ENCODE results near the gene GRIP2.

GRIP2 gene

DNA sequence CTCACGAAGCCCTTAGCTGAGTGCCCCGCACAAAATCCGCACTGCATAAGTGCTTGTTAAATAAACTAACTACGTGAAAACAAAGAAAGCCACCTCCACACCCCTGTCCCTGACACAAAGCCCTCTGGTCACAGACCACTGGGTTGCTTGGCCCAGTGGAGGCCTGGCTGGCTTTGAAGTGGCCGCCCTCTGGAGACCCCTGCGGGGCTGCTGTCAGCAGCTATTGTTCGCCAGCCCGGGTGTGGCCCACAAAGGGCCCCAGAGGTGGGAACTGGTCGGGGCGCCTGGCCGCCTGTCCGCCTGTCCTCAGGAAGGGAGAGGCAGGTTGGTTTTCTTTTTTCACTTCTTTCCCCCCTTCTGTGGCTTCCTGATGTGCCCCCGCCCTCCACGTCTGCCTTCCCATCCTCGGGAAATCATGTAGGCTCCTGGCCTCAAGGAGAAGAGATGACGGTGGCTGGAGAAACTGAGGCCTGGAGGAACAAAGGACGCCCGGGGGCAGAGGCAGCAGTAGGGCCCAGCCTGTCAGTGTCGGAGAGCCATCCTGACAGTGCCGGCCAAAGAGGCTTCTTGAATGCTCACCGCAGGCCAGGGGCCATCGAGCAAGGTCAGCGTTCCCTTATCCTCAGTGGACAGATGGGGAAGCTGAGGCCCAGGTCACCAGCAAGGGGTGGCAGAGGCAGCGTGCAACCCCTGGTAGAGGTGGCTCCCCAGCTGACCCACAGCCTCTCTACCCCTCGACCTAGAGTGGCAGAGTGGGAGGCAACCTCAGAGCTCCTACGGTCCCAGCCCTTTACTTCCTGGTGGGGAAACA, 76.6 kb downstream of the GRIP2 start:
- peak; percentile 31 for DNase-seq

DNA sequence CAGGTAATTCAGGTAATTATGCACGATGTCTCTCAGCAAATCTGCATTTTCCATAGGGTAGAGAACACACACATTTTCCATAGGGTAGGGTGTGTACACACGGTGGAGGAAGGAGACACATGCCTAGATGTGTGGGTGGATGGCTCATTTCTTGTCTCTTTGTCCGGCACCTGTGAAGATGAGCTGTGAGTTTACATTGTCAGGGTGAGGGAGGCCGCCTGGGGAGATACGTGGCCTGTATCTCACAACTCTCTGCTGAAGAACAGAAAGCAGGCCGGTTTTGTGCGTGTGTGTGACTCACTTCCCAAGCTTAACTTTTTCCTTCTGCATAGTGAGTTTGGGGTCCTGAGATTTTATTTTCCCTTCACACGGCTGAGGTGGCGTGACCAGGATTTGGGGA, 77.4 kb downstream of the GRIP2 start:
- no peak for DNase-seq

DNA sequence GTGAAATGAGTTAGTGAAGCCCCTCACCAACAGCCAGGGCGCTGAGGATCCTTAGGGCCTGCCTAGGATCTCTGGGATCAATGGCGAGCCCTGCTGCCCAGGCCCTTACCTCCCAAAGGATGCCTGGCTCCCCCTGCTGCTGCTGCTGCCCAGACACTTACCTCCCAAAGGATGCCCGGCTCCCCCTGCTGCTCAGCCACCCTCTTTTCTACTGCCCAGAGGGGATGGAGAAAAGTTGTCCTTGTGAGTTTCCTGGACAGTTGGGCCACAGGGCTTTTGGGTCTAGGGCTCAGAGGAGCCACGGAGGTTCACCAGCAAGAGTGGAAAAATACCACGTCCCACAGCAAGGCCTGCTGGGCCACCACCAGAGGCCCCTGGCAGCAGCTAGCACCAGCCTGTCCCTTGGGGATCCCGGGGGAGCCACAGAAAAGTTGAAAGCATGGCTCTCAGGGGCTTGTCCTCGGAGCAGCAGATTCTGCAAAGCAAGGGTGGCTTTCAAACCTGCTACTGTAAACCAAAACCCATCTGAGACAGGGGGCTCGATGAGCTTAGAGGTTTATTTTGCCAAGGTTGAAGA, 78.3 kb downstream of the GRIP2 start:
- peak; percentile 68 for DNase-seq

DNA sequence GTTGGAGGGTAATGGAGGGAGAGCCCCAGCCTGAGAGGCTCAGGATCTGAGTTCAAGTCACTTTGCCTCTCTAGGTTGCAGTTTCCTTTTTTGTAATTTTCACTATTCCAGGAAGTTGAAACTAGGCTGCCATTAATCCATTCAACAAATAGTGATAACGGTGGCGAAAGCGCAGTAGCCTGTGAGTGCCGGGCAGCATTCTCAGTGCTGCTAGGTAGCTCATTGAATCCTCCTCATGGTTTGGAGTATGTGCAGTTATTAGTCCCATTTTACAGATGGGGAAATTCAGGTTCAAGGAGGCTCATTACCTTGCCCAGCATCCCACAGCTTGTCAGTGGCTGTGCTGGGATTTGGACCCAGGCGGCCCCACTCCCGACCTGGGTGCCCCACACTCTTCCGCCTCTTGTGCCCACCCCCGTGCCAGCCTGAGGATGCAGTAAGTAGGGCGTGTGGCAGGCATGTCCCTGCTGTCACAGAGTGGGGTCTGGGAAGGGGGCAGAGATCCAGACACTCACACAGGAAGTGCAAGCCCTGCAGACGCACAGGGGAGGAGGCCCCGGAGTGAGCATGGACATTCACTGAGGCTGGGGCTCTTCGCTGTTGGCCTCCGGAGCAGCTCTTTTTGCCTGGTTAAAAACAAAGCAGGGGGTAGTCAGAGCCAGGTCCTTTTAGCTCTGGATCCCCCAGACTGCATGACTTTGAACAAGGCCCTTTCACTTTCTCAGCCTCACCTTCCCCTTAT, 79.0 kb downstream of the GRIP2 start:
- no peak for DNase-seq

DNA sequence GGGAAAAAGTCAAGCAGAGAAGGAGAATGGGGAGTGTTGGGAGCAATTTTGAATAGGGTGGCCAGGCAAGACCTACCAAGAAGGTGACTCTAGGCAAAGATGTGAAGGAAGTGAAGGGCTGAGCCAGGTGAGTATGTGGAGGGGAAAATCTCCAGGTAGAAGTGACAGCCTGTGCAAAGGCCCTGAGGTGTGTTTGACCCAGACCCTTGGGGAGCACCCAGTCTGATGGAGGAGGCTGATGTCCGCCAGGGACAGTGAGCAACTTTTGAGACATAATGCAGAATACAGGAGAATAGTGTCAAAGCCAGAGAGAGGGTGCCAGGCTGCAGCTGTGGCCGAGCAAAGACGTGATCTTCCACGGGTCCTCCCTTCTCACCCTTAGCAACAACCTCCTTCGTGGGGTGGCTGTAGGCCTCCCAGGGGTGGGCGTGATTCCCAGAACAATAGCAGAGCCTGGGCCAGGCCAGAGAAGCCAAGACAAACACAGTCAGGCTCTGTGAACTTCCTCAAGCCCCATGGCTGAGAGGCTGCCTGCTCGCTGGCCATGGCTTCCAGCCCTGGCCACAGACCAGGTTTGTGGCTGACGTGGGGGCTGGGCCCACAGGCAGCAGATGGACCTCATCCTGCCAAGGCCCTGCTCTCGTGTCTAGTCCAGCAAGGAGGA, 79.7 kb downstream of the GRIP2 start:
- DNase-seq, result peak; percentile 53

DNA sequence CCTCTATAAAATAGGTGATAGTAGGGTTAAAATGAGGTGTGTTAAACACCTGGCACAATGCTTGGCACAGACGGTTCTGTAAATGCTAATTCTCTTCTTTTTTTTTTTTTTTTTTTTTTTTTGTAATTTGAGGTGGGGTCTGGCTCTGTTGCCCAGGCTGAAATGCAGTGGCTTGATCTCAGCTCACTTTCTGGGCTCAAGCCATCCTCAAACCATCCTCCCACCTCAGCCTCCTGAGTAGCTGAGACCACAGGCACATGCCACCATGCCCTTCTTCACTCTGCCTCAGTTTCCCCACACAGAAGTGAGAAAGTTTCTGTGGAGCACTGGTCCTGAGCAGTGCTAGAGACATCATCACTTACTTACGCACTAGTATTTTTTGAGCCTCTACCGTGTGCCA, 80.4 kb downstream of the GRIP2 start:
- no peak for DNase-seq

DNA sequence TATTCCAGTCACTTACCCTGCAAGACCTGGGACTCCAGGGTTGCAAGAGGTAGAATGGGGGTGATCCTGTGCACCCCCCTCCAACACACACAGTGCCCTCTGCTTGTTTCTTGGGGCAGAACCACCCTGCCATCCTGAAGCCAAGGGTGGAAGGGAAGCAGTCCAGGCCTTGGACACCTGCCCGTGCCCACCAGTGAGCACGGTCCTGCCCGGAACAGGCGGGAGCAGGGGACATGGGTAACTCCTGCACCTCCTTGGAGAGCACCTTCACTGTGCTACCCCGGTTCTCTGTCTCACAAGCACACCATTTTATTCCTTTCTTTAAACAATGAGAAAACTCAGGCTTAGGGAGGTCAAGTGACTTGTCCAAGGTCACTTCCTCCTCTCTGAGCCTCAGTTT, 80.8 kb downstream of the GRIP2 start:
- no peak for DNase-seq

DNA sequence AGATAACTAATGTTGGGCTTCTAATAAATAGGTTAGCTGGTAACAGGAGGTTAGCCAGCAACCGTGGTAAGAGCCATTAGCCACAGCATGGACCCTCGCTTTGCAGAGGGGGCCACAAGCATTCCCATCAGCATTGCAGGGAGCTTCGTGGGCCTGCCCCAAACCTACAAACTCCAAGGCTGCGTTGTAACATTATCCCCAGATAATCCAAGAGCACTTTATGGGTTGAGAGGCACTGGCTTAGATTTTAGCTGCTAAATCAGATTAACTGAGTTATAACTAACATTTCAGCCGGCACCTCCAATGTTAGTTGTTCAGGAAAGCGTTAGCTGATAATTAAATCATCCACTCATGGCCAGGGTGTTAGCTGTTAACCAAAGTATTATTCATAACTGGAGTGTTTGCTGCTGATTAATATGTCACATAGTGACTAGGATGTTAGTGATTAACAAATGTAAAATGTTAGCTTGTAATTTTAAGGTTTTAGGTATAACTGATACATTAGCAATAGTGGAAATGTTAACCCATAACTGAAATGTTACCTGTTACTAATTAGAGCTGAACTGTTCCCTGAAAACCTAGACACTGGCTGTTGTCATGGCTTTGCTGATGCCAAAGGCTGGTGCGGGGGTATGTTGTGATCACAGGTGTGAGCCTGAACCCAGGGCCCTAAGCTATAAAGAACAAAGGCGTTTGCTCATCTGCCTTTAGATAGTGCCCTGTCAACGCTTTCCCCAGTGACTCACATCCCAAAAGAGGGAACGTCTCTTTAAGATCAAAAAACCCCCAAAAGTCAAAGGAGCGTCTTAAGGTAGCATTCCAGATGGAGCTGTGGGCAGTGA, 81.5 kb downstream of the GRIP2 start:
- no peak for DNase-seq

DNA sequence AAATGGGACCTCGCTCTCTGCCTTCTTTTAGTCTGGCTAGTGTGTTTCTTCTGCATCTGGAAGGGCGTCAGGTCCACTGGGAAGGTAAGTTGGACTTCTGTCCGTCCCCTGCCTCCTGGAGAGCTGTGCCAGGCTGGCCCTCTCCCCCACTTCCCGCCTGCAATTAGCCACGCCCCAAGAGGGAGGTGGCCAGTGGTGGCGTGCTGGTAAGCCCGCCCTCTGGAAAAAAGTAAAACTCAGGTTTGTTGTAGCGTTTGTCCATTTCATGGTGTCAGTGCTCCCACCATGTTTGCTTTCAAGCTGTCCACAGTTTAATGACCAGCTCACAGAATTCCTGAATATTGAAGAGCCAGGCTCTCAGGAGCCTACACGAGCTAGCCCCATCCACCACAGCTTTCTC, 82.1 kb downstream of the GRIP2 start:
- no peak for DNase-seq

DNA sequence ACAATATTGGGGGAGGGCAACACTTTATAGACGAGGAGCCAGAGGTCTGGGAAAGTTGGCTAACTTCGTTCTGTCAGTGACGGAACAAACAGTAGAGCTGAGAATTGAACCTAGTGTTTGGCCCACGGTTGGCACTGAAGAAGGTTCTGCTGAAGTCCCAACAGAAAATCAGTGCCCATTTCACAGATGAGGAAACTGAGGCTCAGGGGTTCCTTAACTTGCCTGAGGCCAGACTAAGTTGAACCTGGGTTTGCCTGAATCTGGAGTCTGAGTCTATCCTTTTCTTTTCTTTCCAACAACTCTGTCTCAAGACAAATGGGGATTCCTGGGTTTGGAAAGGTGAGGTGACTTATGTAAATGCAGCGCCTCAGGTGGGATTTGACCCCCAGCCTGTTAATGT, 82.7 kb downstream of the GRIP2 start:
- no peak for DNase-seq

DNA sequence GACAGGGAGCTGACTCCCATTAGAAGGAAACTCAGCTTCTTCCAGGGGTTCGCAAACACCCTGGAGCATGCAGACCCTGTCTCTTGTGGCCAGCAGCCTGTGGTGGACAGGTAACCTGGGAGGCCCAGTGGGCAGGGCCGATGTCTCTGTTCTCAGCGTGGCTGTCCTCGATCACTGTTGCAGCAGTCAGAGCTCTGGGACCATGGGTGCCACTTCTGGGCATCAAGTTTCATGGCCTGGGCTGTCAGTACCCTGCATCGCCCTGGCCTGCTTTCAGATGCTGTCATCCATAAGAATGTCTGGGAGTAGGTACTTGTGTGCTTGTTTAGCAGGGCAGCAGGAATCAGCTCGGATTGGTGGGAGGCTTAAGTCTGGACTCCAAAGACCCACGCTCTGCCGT, 83.3 kb downstream of the GRIP2 start:
- DNase-seq, result no peak

DNA sequence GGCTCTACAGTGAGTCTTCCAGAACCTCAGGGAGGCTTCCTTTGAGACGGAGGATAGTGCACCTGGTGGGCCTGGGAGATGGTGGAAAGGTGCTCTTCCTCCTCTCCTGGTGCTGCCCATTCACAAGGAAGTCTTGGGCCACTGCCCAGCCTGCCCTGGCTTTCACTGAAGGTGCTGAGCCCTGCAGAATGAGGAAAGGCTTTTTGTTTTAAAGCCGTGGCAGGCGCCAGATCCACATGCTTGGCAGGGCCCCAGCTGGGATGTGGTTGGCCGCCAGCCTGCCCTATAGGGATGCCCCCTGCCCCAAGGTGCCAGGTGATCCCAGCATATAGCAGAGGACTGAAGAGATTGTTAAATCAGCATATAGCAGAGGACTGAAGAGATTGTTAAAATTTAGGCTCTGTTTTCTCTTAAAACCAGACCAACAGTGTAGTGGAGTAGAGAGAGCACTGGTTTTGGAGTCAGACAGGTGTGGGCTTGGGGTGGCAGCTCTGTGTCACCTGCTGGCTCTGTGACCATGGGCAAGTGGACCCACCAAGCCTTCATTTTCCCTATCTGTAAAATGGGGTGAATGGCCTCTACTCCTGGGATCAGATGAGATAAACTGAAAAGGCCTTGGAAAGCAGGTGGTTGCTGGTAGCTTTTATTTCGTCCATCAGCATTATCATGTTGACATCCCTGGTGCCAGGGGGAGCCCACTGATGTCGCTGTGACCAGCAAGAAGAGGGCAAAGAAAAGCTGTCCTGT, 84.4 kb downstream of the GRIP2 start:
- DNase-seq, result peak; percentile 66

DNA sequence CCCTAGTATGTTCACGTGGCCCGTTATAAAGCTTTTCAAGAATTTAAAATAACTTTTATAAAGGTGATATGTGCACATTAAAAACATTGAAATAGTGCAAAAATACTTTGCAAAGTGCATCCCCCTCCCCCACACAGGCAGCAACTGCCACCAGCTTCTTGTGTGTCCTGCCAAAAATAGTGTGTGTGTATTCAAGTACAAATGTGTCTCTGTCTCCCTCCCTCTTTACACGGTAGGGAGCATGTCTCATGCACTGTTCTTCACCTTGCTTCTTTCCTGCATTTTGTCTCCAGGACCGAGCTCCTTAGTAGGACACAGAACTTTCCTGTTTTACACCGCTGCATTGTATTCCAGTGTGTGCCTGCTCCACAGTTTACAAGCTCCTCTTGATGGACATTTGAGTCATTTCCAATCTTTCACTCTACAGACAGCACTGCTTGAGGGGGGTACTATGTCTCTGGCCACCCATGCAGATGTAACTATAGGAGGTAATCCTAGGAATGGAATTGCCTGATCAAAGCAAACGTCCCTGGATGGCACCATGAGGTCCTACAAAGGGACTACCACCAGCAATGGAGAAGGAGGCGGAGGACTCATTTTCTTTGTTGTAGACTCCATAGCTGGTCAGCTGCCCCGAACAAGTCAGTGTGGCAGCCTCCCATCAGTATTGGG, 85.4 kb downstream of the GRIP2 start:
- DNase-seq, result no peak

DNA sequence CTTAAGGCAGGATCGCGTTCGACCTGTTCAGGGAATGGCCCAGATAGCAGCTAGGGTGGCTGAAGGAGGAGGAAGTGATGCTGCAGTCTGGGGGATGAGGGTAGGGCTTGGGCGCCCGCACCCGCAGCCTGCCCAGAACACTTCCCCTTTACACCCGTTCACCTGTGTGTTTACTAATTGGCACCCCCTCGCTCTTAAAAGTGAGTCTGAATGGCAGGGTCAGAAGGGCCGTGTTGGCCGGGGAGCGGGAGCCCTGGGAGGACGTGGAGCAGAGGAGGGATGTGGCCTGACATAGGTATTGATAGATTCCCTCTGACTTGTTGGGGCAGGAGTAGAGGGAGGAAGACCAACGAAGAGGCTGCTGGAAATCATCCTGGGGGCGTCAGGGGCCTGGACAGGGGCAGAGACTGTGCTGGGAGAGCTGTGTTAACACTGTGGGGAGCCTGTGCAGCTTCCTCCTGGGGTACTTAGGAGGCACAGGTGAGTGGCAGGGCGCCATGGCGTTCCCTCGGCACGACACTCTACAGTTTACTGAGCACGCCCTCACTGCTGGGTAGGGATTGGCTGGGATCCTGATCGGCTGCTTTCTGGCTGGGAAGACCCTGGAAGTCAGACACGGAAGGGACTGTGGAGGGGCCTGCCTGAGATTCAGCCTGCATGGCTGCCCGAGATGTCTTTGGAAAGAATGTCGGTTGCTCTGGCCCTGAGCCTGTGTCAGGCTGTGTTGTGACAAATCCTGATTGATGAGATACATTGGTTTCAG, 86.1 kb downstream of the GRIP2 start:
- peak; percentile 12 for DNase-seq

DNA sequence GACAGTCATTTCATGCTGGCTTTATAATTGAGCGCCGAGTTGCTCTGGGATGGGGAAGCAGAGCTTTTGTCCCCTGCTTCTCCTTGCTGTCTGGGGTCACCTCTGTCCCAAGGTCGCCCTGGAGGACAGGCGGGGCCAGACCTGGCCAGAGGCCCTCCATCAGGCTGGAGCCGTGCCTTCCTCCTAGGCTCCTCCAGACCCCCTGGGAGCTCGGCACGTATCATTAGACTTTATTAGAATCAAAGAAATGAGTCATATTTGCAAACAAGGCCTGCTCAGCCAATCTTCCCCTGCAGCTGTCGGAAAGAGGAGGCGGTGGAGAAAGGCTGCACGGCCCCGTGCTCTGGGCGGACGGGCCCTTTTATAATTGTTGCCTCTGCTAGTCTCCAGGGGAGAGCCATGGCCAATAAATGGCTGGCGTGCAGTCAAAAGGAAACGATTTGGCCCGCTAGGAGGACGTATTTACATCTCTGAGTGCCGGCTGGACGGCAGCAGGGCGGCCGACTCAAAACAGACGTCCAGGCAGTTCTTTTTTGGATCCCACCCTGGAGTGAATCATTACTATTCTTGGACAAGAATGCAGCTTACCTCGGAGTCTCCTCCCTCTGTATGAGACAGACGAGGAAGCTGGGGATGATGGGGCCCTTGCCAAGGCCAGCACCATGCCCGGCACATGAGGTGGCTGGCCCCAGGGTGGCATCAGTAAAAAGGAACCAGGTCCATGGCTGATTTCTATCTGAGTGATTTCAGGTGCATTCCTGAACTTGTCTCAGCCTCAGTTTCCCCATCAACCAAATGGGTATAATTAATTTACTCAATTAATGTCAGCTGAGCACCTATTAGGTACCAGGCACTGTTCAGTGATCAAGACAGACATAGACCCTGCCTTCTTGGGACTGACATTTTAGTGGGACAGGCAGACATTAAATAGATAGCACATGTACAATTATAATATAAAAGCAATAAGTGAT, 87.1 kb downstream of the GRIP2 start:
- DNase-seq, result peak; percentile 96

DNA sequence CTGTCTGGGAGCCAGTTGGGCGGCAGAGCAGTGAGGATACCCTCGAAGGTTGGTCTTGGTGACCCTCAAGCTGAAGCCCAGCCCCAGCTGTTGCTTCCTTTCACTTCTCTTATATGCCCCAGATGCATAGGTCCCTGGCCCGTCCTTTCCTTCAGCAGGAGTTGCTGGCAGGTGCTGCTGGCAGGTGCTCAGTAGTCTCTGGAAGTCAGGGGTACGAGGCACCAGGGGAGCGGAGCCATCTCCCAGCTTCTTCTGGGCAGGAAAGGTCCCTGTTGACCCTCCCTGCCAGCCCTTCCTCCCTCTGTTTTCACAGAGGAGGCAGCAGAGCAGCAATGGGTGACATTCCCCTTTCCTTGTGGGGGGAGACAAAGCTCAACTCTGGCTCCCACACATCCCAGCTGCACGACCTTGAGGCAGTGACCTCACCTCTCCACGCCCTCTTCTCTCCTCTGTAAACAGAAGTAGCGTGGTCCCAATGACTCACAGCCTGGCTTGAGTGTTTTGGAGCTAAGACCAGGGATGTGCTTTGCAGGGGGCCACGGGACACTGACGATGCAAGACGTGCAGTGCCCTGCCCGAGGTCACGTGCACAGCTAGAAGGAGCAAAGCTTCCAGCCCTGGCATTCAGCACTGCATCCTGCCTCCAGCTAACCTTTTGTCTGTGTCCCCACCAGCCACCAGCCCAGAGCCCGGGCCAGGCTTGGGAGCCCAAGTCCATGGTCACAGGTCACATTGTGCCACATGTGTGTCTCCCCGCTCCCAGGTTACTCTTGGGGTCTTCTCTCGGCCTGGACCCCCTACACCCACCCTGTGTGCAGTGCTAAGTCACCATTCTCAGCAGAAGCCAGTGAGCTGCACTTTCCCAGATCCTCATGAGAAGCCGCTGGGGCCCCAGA, 88.0 kb downstream of the GRIP2 start:
- DNase-seq, result peak; percentile 12

DNA sequence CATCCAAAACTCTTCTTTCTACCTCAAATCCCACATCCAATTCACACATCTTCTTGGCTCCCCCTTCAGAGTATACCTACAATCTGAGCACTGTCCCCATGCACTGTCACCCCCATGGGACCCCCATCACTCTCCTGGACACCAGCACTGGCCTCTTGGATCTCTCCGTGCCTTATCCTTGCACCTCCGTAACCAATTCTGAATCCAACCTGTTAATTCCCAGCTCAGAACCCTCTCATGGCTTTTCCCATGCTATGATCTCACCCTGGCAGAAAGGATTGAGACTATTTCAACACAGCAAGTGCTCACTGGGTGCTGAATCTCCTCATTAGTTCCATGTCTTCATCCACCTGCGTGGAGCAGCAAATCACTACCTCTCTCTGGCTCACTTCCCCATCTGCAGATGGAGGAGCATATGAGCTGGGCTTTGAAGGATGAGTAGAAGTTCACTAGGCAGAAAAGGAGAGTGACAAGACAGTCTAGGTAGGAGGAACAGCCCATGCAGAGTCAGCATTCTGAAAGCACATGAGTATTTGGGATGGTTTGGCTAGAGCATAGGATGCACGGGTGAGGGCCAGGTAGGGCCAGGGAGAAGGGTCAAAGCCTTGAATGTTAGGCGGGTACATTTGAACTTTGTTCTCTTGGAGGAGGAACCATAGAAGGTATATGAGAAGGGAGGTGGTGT, 89.1 kb downstream of the GRIP2 start:
- DNase-seq, result no peak

DNA sequence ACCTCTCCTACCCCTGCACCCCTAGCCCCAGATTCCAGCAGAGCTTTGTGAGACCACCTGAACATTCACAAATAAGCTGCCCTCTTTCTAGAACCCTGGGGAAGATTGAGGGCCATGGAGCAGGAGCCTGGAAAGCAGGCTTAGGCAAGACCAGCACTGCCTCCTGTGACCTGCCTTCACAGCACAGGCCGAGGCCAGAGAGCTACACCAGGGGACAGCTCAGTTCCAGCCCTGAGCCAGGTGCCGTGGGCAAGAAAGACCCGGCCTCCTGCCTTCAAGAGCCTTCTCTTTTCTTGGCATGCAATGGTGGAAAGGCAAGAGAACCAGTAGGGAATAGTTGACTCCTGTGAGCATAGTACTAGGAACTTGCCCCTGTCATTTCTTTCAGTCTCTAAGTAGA, 89.6 kb downstream of the GRIP2 start:
- DNase-seq, result no peak

Measured in NCI-H1092 treated with DMSO at 0.1 percent for 48 hours (cell line).